ENCODE data around the gene TSPAN2.
"Not testable (repeated sequence)": the region's sequence is repeated elsewhere in the genome, so short reads cannot be mapped to it uniquely, and the experiment has no call there.

Gene TSPAN2

GRCh38 chr1:115046751-115047150 is 42.6 kb downstream of the TSPAN2 start:
- in situ Hi-C loops (cut with HindIII; ENCODE audit: low sequenced_read_pairs), result no loop called here

GRCh38 chr1:115041654-115042053 is 47.6 kb downstream of the TSPAN2 start:
- in situ Hi-C loops (cut with HindIII; ENCODE audit: low sequenced_read_pairs), result no loop called here

- in situ Hi-C loops (cut with HindIII; ENCODE audit: low sequenced_read_pairs), result no loop called here
Observed at GRCh38 chr1:115040501-115040900, 48.8 kb downstream of the TSPAN2 start.

GRCh38 chr1:115036814-115037507 is 52.3 kb downstream of the TSPAN2 start:
- in situ Hi-C loops (cut with HindIII; ENCODE audit: low sequenced_read_pairs), result no loop called here

GRCh38 chr1:115035652-115036051 is 53.7 kb downstream of the TSPAN2 start:
- in situ Hi-C loops (cut with HindIII; ENCODE audit: low sequenced_read_pairs), result no loop called here

- in situ Hi-C loops (cut with HindIII; ENCODE audit: low sequenced_read_pairs), result no loop called here
Observed at GRCh38 chr1:115031595-115031994, 57.7 kb downstream of the TSPAN2 start.

- in situ Hi-C loops (cut with HindIII; ENCODE audit: low sequenced_read_pairs), result no loop called here
Observed at GRCh38 chr1:115029526-115029925, 59.8 kb downstream of the TSPAN2 start, which contains the start of gene TSHB. TSS of gene TSHB (plus strand) at chr1:115029826. CDS start at chr1:115033363, 3,537 bp downstream.

- in situ Hi-C loops (cut with HindIII; ENCODE audit: low sequenced_read_pairs), result no loop called here
Observed at GRCh38 chr1:115023593-115023992, 65.7 kb downstream of the TSPAN2 start.

- in situ Hi-C loops (cut with HindIII; ENCODE audit: low sequenced_read_pairs), result no loop called here
Observed at GRCh38 chr1:115021145-115021544, 68.2 kb downstream of the TSPAN2 start.

- in situ Hi-C loops (cut with HindIII; ENCODE audit: low sequenced_read_pairs), result not testable (repeated sequence)
Observed at GRCh38 chr1:115019549-115019948, 69.8 kb downstream of the TSPAN2 start.

- in situ Hi-C loops (cut with HindIII; ENCODE audit: low sequenced_read_pairs), result no loop called here
Observed at GRCh38 chr1:115013792-115014191, 75.5 kb downstream of the TSPAN2 start.

GRCh38 chr1:115012434-115012833 is 76.9 kb downstream of the TSPAN2 start:
- in situ Hi-C loops (cut with HindIII; ENCODE audit: low sequenced_read_pairs), result no loop called here

GRCh38 chr1:115012006-115012405 is 77.3 kb downstream of the TSPAN2 start:
- in situ Hi-C loops (cut with HindIII; ENCODE audit: low sequenced_read_pairs), result no loop called here

- in situ Hi-C loops (cut with HindIII; ENCODE audit: low sequenced_read_pairs), result no loop called here
Observed at GRCh38 chr1:115006191-115006590, 83.1 kb downstream of the TSPAN2 start.

Measured in endothelial cell of hepatic sinusoid (primary cell).